Peyer's patch (tissue), 4 donors: ENCODE measurements around the gene ENPP3. TPM values are rescaled to one million over a fixed set of nuclear protein-coding genes. Genes with fewer than 3 reads are reported as not detected.
A peak's percentile ranks its signal among the peaks of the same experiment; 100 is the strongest.
"Not testable (repeated sequence)": the region's sequence is repeated elsewhere in the genome, so short reads cannot be mapped to it uniquely, and the experiment has no call there.

ENCODE experiments used
- DNase-seq, 3 donors: peaks; one replicate each; pipeline ENCODE4 v3.0.0-alpha.2; 2017 to 2019
- H3K27ac ChIP-seq, 4 donors: fragments of 200-600 bp; sonication (generic); one replicate each; pipeline ENCODE4 v1.5.1; 2016 to 2019
- H3K27me3 ChIP-seq, 2 donors: fragments of 200-600 bp; sonication (generic); one replicate each; pipeline ENCODE4 v1.5.1; 2019
- H3K36me3 ChIP-seq, 3 donors: fragments of 200-600 bp; sonication (generic); one replicate each; pipeline ENCODE4 v1.5.1; 2016 to 2019
- H3K4me1 ChIP-seq, 4 donors: fragments of 200-600 bp; sonication (generic); one replicate each; pipeline ENCODE4 v1.5.1; 2016 to 2019
- H3K4me3 ChIP-seq, 4 donors: fragments of 200-600 bp; sonication (generic); 1 replicate in 3 of 4; 2 replicates in 1 of 4; pipeline ENCODE4 v1.5.1; 2016 to 2019; ENCODE audit warnings: mild to moderate bottlenecking in 1 of 4
- H3K9me3 ChIP-seq, 4 donors: fragments of 200-600 bp; sonication (generic); one replicate each; pipeline ENCODE4 v1.5.1; 2016 to 2019; ENCODE audit warnings: mild to moderate bottlenecking in 1 of 4
- POLR2A ChIP-seq, 2 donors: fragments of 450-650 bp; IDR thresholded peaks; one replicate each; pipeline ENCODE4 v1.5.1; 2017; ENCODE audit warnings: antibody characterized with exemption in 2 of 2, mild to moderate bottlenecking in 2 of 2, moderate library complexity in 2 of 2
- total RNA-seq, 4 donors: library from RNA; depleted of rRNA; stranded (reverse); fragments of >200 nt; gene quantifications; one replicate each; pipeline ENCODE4 v1.1.0, GENCODE V29; 2016
- TF ChIP-seq, protein P1 (sequence below), 6 experiments: fragments of 450-650 bp in 4 of 6; fragments of 200-600 bp in 2 of 6; sonication (generic) in 1 of 6; IDR thresholded peaks; one replicate each; pipeline ENCODE4 v1.5.1; 2017 to 2019; ENCODE audit warnings: antibody characterized with exemption in 6 of 6, mild to moderate bottlenecking in 3 of 6, moderate library complexity in 1 of 6

The ENPP3 gene
- total RNA-seq, 4 donors from 2014 or later, result 4.1 to 27.2 (median 18.0) TPM

DNA sequence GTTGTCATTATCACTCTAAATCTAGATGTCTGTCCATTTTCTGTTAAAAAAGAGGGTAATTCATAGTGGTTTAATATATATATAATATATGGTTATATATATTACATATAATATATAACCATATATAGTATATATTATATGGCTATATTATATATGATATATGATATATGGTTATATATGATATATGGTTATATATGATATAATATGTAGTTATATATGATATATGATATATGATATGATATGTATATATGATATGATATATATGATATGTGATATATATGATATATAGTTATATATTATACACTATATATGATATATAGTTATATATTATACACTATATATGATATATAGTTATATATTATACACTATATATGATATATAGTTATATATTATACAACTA lies 55.5 kb downstream of the ENPP3 start:
- H3K27ac ChIP-seq, result no peak overlapping the region
- no peak overlapping the region for H3K4me3 ChIP-seq
- H3K9me3 ChIP-seq, result no peaks in the 10 kb centered on the region
- no peaks in the 10 kb centered on the region for H3K27me3 ChIP-seq
- no peak for DNase-seq
- TF ChIP-seq, protein P1, sequence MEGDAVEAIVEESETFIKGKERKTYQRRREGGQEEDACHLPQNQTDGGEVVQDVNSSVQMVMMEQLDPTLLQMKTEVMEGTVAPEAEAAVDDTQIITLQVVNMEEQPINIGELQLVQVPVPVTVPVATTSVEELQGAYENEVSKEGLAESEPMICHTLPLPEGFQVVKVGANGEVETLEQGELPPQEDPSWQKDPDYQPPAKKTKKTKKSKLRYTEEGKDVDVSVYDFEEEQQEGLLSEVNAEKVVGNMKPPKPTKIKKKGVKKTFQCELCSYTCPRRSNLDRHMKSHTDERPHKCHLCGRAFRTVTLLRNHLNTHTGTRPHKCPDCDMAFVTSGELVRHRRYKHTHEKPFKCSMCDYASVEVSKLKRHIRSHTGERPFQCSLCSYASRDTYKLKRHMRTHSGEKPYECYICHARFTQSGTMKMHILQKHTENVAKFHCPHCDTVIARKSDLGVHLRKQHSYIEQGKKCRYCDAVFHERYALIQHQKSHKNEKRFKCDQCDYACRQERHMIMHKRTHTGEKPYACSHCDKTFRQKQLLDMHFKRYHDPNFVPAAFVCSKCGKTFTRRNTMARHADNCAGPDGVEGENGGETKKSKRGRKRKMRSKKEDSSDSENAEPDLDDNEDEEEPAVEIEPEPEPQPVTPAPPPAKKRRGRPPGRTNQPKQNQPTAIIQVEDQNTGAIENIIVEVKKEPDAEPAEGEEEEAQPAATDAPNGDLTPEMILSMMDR (IDR thresholded peaks at IDR 0.05), result no peak
- no peak for TF ChIP-seq POLR2A (IDR thresholded peaks at IDR 0.05)
- no peaks in the 10 kb centered on the region for H3K4me1 ChIP-seq
- no peaks in the 10 kb centered on the region for H3K36me3 ChIP-seq

- no peaks in the 10 kb centered on the region for H3K4me1 ChIP-seq
- no peak overlapping the region for H3K4me3 ChIP-seq
- no peaks in the 10 kb centered on the region for H3K36me3 ChIP-seq
- no peak for DNase-seq
- H3K27ac ChIP-seq, result no peak overlapping the region
- no peaks in the 10 kb centered on the region for H3K27me3 ChIP-seq
- TF ChIP-seq, protein P1 (IDR thresholded peaks at IDR 0.05), result no peak
- TF ChIP-seq POLR2A (IDR thresholded peaks at IDR 0.05), result no peak
- H3K9me3 ChIP-seq, result no peaks in the 10 kb centered on the region
These were observed 56.3 kb downstream of the ENPP3 start for GRCh38 chr6:131693384-131693783.

GRCh38 chr6:131694832-131695426 lies 57.8 kb downstream of the ENPP3 start:
- no peak for TF ChIP-seq POLR2A (IDR thresholded peaks at IDR 0.05)
- TF ChIP-seq, protein P1 (IDR thresholded peaks at IDR 0.05), result peak in 5 of 6 experiments; percentile 4 to 78 (median 71)
- DNase-seq, result peak in 1 of 3 donors; percentile 68
- no peak overlapping the region for H3K27ac ChIP-seq

GRCh38 chr6:131696956-131697355 lies 59.9 kb downstream of the ENPP3 start:
- DNase-seq, result no peak
- H3K4me3 ChIP-seq, result no peak overlapping the region
- no peak overlapping the region for H3K27ac ChIP-seq
- H3K9me3 ChIP-seq, result no peaks in the 10 kb centered on the region
- no peaks in the 10 kb centered on the region for H3K4me1 ChIP-seq
- TF ChIP-seq, protein P1 (IDR thresholded peaks at IDR 0.05), result no peak
- no peak for TF ChIP-seq POLR2A (IDR thresholded peaks at IDR 0.05)
- no peaks in the 10 kb centered on the region for H3K36me3 ChIP-seq
- no peaks in the 10 kb centered on the region for H3K27me3 ChIP-seq

More at GRCh38 chr6:131694832-131695426, 57.8 kb downstream of the ENPP3 start:
- no peaks in the 10 kb centered on the region for H3K4me1 ChIP-seq
- no peak overlapping the region for H3K4me3 ChIP-seq
- no peaks in the 10 kb centered on the region for H3K36me3 ChIP-seq
- H3K27me3 ChIP-seq, result no peaks in the 10 kb centered on the region
- no peaks in the 10 kb centered on the region for H3K9me3 ChIP-seq

GRCh38 chr6:131700851-131701250 lies 63.7 kb downstream of the ENPP3 start:
- H3K4me3 ChIP-seq, DNase-seq, H3K27me3 ChIP-seq, H3K9me3 ChIP-seq, H3K36me3 ChIP-seq, H3K4me1 ChIP-seq, H3K27ac ChIP-seq: not testable (repeated sequence)

- not testable (repeated sequence) for H3K36me3 ChIP-seq, H3K9me3 ChIP-seq, DNase-seq, H3K4me1 ChIP-seq, H3K27me3 ChIP-seq, H3K27ac ChIP-seq, H3K4me3 ChIP-seq
These were observed 66.8 kb downstream of the ENPP3 start for GRCh38 chr6:131703905-131704304.

DNA sequence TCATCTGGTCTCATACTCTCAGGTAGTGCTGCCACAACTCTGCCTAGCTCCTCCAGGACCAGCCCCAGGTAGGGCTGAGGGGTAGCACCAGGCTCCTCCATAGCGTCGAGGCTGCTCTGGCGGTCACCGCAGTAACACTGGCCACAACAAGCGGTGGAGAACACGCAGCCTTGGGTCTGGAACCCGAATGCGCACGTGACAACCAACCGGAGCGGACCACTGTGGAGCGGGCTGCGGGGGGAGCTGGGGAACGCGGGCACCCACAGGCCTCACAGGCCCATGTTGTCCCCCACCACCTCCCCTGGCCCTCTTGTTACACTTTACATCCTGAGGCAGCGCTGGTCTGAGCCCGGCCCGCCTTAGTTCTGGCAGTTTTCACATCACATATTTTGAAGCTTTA lies 73.8 kb downstream of the ENPP3 start, which contains the start of gene CTAGE9:
Gene CTAGE9, minus strand, starts transcription at position 101 of the 400 bp plus-strand sequence. Its CDS starts 0 bp downstream, at position 101.
- not testable (repeated sequence) for H3K36me3 ChIP-seq, H3K4me1 ChIP-seq, H3K27me3 ChIP-seq, H3K4me3 ChIP-seq, DNase-seq, H3K27ac ChIP-seq, H3K9me3 ChIP-seq

- DNase-seq, H3K4me1 ChIP-seq, H3K36me3 ChIP-seq, H3K27ac ChIP-seq, H3K27me3 ChIP-seq, H3K4me3 ChIP-seq, H3K9me3 ChIP-seq: not testable (repeated sequence)
These were observed 78.5 kb downstream of the ENPP3 start for GRCh38 chr6:131715567-131715966.
